Stimulated activated CD4-positive, alpha-beta T cell treated with anti-CD3 and anti-CD28 coated beads, TNF-alpha, amount 100 ng/mL, for 24 hours (primary cell): ENCODE data around the gene BAIAP2L2.

Source experiments
- DNase-seq, 3 experiments: peaks; one replicate each; pipeline ENCODE4 v3.0.0-alpha.2; 2020; ENCODE audit warnings: low read depth in 3 of 3

The BAIAP2L2 gene

GRCh38 chr22:38068641-38069371 is 41.7 kb downstream of the BAIAP2L2 start:
- no peak for DNase-seq

DNA sequence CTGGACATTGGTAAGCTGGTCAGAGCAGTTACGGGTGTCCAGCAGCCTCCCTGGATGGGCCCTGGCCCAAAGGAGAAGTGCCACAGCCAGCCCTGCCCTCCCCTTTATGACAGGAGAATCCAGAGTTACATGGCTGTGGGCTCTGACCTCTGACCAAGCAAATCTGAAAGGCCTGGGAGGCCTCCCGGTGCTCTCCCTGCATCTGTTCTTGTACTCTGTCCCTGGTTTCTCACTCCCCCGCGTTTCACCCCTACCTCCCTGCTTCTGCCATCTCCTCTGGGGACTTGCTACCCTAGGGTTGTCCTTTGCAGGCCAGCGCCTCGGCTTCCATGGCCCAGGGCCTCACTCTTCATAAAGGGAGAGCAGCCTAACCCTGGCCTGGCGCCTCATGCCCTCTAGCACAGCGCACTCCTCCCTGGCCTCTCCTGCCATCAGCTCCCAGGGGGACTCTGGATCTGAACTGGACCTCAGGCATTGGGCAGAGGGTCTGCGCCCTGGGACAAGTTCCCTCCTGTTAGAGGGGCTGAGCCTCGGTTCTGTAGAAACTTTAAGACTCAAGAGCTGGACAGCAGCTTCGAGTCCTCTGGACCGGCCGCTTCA is 42.6 kb downstream of the BAIAP2L2 start:
- no peak for DNase-seq

- DNase-seq: no peak
These were observed 43.5 kb downstream of the BAIAP2L2 start for GRCh38 chr22:38067028-38067415.

- DNase-seq: no peak
These were observed 44.0 kb downstream of the BAIAP2L2 start for GRCh38 chr22:38066381-38067027.

DNA sequence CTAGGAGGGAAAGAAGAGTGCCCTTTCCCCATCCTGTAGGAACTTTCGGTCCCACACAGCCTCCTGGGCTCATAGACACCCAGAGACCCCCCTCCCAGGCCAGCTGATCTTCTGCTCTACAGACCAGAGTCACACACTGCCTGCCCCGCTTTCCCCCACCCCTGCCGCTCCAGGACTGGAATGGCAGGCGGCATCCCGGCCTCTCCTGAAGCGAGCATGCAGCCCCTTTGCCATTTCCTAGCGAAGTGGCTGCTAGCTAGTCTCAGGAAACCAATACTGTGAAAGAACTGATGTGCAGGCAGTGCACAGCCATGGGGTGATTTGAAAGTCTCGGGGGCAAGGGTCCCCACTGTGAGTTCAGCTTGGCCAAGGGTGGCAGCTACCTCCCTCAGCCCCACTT is 44.9 kb downstream of the BAIAP2L2 start:
- DNase-seq: no peak

- DNase-seq: no peak
These were observed 47.7 kb downstream of the BAIAP2L2 start for GRCh38 chr22:38062791-38063190.

- peak; percentile 63 to 82 (median 65) for DNase-seq
These were observed 53.3 kb downstream of the BAIAP2L2 start, which contains the start of gene PICK1 for GRCh38 chr22:38056969-38057891. TSS of gene PICK1 (plus strand) at chr22:38057404. CDS start at chr22:38057810, 406 bp downstream.

- DNase-seq: peak; percentile 50 to 70 (median 52)
These were observed 58.3 kb downstream of the BAIAP2L2 start for GRCh38 chr22:38051900-38052862.

DNA sequence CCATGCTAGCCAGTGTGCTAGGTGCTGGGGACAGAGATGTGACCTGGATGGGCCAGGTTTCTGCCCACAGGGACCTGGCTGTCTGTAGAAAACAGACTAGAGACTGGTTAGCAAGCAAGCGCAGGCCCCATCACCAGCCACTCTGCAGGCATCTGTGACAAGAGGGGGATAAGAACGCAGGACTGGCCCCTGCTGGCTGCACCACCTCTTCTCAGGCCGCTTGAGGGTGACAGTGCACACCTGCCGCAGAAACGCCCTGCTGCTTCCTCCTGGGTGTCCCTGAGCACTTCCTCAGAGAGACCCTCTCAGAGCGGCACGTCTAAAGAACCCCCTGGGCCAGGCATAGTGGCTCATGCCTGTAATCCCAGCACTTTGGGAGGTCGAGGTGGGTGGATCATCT is 59.2 kb downstream of the BAIAP2L2 start:
- no peak for DNase-seq

GRCh38 chr22:38050720-38051119 is 59.8 kb downstream of the BAIAP2L2 start:
- DNase-seq: no peak

DNA sequence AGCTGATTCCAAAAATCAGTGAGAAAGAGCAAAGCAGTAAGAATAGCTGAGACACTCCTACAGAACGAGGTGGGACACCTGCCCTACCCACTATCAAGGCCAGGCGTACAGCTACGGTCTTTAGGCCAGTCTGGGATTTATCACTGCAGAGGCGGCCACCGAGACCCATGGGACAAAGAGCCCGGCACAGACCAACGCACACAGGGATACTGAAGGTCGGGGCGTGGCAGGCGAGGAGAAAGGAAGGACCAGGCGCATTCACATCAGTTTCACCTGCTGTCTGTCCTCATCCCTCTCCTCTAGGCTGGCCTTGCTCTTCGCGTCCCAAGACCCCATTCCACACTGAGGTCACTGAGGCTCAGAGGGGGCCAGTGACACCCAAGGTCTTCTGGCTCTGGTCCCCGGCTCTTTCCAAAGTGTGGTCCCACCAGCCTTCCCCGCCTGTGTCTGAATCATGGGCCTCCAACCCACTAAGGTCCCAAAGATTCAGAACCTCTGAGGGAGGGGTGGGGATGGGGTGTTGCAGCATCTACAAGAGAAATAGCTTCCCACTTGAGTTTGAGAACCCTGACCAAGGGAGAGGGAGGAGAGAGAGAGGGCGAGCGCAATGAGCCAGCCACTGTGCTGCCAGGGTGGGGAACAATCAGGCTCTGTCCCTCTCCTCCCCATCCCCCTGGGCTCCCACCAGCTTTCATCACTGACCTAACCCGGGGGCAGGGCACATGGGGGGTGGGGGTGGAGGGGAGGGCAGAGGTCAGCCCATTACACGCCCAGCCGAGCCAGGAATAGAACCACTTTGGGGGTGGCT is 60.5 kb downstream of the BAIAP2L2 start:
- DNase-seq: no peak

GRCh38 chr22:38046070-38046748 is 64.3 kb downstream of the BAIAP2L2 start:
- DNase-seq: no peak

- DNase-seq: no peak
These were observed 67.1 kb downstream of the BAIAP2L2 start for GRCh38 chr22:38043151-38044039.

GRCh38 chr22:38042488-38042790 is 68.0 kb downstream of the BAIAP2L2 start:
- DNase-seq: no peak

GRCh38 chr22:38041760-38042487 is 68.6 kb downstream of the BAIAP2L2 start:
- no peak for DNase-seq

DNA sequence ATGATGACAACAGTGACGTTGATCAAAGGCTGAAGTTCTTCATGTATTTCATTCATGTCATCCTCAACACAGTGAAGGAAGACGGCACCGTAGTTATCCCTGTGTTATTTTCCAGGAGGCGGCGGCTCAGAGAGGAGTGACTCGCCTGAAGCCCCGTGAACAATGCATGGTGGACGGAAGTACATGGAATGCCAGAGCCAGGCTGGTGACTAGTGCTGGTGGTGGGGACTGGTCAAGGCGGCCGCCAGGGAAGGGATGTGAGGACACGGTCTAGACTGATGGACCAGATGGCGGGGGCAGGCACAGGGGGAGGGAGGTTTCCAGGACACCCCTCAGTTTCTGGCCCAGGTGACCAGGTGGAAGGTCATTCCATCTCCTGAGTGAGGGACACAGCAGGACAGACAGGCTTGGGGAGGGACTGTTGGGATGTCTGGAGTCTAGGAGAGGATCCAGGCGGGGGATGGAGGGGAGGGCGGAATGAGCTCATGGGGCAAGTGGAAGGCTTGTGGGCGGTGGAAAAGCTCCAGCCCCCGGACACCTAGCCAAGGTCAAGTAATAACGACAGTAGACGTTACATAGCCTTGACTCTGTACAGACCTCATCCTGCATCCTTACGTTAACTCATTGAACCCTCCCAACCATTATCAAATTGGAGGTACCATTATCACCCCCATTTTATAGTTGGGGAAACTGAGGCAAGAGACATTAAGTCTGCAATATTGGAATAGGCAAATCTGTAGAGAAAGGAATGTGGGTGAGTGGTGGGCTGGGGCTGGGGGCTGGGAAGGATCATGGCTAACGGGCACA is 69.3 kb downstream of the BAIAP2L2 start:
- DNase-seq: no peak
